A172 (cell line): ENCODE measurements around the gene SLC44A4. TPM values are rescaled to one million over a fixed set of nuclear protein-coding genes. Genes with fewer than 3 reads are reported as not detected.

Source experiments
- DNase-seq: peaks from one replicate; pipeline ENCODE4 v3.0.0-alpha.2; 2015; ENCODE audit warnings: low spot score
- total RNA-seq: library from RNA; depleted of rRNA; stranded (reverse); fragments of >200 nt; shearing (Covaris generic); gene quantifications from 2 replicates; pipeline ENCODE4 v1.2.3, GENCODE V29; 2014

SLC44A4 gene
- total RNA-seq, 1 experiment from 2014 or later, result not detected

DNA sequence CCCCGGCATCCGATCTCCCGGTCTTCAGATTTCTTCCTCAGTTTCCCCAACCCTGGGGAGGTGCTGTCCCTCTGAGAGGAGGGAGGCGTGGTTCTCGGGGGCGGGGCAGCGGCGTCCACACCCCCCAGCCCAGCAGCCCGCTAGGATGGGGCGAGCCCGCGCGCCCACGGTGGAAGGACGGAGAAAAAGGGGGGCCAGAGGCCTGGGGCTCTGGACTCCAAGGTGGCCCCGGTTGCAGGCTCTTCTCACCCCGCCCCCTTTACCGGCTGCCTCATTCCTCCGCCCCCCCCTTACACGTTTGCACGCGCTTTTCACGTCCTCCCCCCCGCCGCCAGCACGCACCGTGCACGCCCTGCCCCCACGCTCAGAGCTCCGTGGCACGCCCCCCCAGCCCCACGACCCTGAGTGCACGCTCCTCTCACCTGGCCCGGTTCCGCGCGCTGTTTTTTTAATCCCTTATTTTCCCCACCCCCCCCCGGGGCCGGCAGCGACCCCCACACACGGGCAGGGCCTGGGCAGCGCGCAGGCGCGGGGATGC lies 22.7 kb upstream of the SLC44A4 start:
- peak; percentile 22 for DNase-seq

DNA sequence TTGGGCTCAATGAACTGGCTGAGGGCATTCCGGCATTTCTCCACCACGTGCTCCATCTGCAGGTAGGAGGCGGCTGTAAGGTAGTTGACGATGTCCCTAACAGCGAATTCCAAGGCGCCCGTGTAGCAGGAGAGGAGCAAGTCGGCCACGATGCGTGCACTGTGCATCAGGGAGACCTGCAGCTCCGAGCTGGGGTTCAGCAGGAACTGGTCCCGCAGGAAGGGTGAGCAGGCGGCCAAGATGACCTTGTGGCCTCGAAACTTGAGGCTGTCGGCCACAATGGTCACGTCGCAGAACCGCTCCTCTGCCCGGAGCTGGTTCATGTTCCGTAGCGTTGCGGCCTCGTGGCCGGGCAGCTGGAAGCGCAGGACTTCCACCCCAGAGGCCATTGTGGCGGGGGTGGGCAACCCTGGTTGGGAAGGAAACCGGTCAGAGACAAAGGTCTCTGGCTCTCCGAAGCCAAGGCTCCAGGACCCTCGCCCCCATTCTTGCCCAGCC lies 22.2 kb upstream of the SLC44A4 start:
- DNase-seq, result no peak

DNA sequence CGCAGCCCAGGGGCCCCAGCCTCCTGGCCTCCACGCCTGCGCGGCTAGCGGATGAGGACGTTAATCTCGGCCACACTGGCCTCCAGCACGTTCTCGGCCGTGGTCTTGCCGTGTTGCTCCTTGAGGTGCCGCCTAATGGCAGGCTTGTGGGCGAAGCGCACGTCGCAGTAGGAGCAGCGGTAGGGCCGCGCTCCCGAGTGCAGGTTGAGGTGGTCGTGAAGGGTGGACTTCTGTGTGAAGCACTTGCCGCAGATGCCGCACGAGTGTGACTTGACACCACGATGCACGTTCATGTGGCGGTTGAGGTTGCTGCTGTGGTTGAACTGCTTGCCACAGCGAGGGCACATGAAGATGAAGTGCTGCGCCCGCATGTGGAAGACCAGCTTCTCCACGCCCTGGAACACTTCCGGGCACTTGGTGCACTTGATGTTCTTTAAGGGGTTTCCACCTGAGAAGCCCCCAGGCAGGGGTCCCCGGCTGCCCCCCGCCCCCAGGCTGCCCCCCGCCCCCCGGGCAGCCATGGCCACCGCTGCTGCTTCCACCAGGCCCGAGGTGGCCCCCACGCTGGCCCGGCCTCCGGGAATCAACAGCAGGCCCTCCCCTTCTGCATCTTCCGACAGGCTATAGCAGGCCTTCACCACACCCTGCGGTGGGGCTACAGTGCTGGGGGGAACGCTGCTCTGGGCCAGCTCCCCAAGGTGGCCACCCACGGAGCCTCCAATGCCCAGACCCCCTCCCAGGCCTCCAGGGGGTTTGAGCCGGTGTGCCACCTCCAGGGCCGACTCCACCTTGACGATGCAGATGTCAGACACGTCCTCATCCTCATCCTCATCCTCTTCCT lies 21.3 kb upstream of the SLC44A4 start:
- no peak for DNase-seq

DNA sequence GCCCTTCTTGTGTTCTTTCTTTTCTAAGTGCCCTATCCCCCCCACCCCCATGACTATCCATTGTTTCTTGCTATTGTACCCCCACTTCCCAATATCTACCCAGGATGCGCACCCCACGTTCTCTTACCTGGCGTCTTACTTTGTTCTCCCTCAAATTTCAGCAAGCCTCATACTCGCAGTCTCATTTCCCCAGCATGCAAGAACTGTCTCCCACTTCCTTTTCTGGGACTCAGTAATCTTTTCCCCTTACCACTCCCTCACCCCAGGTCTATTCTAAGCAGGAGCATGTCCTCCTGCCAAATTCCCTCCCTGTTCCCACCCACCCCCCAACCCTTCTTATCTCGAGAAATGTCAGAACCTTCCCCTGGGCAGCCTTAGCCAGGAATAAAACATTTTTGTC lies 20.4 kb upstream of the SLC44A4 start:
- no peak for DNase-seq

DNA sequence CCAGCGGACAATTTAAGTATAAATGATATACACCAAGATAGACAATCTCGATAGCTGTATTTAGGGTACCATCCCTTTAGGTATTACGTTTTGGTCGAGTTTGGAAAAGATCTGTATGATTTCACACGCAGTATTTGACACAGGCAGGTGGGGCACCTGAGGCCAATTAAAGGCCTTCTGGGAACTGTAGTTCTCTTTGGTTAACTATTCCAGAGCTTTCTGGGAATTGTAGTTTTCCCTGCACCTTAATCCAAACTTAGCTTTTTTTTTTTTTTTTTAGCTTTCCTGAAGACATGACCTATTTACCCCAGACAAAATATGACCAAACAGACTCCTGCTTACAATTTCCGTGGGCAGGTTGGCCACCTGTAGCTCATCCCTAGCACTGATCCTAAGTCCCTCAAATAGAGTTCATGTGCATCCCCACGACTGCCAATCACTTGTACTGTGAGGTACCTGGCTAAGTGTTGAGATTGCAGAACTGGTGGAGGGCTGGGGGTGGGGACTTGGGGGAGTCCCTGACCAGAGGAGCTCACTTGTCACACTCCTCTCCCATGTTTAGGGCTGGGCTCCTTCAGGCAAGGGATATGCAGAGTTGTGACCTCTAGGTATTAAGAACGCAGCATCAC lies 19.7 kb upstream of the SLC44A4 start:
- DNase-seq, result peak; percentile 33

DNA sequence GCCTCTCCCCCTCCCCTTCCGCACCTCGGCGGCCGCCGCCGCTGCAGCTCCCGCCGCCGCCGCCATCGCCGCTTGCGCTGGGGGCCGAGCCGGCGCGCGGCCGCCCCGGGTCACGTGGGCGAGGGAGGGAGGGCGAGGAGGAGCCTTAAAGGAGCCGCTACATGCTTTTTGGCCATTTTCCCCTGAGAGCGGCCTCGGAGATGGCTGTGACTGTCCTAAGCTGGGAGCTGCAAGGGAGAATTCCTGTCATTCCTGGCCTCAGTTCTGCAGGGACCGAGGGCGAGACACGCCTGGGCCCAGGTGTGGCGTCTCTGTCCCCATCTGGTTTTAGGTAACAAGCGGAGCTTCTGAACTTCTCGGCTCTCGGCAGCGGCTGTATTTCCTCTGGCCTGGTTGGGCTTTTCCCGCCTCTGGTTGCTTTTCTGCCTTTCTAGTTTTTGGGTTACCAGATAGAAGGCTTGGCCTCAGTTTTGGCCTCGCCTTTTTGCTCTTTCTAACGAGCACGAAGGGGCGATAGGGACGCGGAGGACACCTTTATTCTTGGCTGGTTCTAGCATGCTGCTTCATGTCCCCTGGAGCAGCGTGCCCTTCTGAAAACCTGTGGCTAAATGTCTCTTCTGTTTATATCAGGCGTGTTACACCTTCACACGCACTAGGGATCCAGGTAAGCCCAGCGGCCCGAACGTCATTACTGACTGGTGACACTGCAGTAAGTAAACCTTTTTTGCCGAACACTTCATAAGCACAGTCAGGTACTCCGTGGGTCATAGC lies 19.0 kb upstream of the SLC44A4 start, which contains the start of gene EHMT2:
Gene EHMT2 (minus strand): TSS at position 87 of the 771 bp plus-strand sequence. CDS start 21 bp downstream, at position 66.
- DNase-seq, result peak; percentile 68

DNA sequence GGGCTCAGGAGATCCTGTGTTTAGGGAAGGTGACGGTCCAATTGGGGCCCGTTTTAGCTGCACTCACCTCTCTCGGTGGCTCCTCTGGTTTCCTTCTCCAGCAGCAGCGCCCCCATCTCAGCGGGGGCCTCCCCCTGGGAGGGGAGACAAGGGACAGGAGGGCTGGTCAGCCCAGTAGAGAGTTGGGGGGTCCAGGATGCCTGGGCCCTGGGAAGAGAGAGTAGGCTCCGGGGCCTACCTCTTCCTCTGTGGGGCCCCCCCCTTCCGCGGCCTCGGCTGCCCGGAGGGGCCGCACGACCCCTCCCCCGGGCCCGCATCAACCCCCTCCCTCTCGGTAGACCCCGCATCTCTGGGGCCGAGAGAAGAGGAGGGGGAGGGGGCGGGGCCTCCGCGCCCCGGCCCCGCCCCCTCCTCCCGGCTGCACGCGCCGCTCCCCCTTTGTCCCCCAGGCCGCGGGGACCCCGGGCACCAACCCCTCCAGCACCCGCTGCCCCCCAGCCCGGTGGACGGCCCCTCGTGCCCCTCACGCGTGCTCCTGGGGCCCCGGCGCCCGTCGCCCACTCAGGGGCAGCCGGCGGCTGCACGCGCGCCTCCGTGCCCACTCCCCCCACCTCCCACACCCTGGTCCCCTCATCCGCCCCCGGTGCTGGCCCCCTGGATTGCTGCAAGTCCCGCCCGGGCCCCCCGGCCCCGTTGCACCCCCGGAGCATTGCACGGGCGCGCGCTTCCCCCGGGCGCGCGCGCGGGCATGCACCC lies 18.2 kb upstream of the SLC44A4 start:
- DNase-seq, result no peak

DNA sequence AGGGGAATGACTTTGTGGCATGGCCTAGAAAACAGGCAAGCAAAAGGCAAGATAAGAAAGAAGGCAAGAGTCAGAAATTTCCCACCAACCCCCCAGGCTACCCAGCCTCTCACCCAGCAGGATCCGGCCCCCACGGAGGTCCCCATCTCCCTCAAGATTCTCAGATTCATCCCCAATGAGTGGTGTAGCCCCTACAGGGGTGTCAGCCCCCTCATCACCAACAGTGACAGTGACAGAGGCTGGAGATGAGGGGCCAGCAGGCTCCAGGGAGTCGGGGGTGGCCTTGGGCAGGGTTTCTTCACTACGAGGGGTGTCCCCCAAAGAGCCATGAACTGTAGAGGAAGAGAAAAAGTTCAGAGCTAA lies 17.7 kb upstream of the SLC44A4 start:
- DNase-seq, result no peak

DNA sequence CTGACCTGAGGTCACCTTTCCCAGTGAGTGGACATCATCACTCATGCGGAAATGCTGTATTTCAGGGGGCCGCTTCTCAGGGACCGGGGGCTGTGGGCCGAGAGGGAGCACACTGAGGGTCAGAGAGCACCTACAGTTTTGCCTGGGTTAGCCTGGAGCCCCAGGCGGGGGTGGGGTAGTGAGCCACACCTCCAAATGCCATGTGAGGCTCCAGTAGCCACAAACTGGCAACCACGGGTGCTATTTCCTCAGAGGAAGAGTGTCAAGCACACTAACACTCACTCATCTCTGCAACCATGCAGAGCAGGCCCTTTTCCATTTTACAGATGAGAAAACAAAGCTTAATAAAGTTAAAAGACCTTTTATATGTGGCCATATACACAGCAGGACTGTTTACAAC lies 14.0 kb upstream of the SLC44A4 start:
- no peak for DNase-seq

DNA sequence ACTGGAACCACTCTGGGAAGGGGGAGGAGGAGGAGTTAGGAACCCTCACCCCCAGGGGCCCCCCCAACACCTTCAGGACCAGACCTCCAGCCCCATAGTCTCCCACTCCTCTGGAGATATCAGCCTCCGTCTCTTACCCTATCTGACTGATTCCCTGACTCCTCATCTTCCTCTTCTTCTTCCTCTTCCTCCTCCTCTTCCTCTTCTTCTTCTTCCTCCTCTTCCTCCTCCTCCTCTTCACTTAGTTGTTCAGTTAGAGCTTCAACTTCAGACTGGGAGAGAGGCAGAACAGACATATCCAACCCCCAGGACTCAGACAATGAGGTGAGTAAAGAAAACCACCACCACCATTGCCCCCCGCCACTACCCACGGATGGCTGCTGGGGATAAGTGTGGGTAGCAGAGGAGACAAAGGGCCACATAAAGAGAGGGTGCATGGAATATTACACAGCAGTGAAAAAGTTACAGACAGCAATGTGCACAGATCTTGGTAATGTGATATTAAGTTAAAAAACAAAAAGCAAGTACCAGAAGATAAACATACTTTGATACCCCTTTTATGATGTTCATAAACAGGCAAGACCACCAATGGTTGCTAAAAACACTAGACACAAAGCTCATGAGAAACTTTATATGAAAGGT lies 10.7 kb upstream of the SLC44A4 start:
- DNase-seq, result no peak

DNA sequence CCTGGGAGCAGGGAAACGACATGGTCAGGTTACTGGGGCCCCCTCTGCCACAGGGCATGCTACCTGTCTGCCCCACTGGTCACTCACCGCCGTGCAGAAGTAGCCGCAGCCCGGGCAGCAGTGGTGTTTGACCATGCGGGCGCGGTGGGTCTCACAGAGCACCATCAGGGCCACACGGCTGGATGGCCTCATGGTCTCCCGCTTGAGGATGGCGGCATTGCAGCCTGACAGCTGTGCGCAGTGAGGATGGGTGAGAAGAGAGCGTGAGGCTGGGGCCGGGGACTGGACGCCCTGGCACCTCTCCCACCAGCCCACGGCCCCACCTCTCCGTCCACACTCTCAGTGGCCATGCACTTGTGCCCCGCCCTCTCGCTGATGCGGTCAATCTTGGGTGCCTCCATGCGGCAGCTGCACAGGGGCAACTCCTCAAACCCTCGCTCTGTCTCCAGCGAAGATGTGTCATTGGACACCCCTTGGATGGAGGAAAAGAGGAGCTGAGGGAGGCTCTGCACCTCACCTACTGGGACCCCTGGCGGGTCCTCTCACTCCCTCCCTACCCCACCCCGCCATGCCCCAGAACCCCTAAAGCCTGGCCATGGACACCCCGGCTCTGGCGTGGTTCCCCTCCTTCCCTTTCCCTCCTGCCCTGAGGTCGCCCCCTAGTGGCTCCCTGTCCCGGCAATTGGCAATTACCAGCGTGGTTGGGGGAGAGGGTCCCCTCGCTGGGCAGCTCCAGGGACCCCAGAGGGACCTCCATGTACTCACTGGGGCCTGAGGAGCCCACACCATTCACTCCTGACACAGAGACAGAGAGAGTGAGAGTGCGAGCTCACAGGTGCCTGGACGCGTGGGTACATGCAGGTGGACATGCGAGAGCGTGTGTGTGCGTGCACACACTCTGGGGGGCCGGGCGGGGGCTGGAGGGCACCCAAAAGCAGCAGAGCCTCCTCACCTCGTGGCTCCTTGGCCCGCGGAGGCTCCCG lies 9.8 kb upstream of the SLC44A4 start:
- DNase-seq, result no peak

DNA sequence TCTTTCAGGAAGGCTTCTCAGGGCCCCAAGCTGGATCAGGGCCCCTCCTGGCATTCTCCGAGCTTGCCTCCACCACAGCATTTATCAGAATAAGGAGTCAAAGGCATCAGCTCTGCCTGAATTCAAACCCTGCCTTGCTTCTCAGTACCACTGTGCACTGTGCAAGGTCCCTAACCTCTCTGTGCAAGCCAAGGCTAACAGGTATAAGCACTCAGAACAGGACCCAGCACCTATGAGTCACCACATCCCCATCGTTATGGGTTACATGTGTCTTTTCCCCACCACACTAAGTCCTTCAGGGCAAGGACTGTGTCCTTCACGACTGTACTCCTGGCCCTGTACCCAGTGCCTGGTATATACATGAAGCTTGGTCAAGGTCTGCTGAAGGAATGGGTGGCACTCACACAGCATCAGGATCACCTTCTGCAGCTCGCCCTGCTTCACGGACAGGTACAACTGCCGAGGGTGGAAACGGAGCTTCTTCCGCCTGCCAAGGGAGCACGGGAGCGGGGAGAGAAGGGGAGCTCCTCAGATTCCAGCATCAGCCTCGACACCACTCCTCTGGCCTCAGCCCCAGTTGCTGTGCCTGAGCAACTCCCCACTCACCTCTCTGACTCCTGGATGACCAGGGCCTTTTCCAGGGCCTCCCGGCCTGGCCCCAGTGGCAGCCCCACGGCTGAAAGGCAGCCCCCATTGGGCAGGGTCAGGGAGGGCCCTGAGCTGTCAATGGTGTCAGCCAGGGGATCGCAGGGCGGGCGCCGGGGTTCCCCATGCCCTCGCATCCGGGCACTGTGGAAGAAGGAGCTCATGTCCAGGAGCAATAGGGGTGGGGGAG lies 8.6 kb upstream of the SLC44A4 start:
- no peak for DNase-seq

DNA sequence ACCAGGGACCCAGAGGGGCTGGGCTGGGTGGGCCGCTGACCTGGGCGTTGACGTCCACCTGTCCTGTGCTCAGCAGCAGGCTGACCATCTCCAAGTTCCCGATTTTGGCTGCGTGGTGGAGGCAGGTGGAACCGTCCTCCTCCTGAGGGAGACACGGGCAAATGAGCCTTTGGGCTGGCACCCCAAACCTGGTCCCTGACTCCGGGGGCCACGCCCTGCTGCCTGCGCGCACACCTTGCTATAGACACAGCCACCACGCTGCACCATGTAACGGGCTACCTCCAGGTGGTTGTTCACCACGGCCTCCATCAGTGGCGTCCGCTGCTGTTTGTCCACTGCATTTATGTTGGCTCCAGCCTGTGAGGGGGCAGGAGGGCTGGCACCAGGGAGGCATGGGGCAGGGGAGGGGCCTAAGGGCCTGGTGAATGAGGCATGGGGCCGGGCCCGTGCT lies 7.8 kb upstream of the SLC44A4 start:
- DNase-seq, result no peak

DNA sequence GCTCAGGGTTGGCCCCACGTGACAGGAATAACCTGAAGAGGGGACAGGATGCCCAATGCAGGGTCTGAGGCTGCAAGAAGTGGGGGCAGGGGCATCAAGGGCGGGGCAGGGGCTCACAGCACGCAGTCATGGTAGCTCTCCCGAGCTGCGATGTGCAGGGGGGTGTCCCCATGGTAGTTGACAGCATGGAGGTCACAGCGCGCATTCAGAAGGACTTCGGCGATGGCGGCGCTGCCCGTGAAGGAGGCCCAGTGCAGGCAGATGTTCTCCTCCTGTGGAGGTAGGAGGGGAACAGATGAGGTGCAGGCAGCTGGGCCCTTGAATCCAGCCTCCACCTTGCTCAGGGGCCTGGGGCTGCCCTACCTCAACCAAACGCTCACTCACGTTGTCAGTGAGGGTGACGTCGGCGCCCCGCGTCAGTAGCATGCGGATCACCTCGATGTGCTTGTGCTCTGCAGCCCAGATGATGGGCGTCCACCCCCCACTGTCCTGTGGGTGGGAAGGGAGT lies 5.8 kb upstream of the SLC44A4 start:
- DNase-seq, result no peak

DNA sequence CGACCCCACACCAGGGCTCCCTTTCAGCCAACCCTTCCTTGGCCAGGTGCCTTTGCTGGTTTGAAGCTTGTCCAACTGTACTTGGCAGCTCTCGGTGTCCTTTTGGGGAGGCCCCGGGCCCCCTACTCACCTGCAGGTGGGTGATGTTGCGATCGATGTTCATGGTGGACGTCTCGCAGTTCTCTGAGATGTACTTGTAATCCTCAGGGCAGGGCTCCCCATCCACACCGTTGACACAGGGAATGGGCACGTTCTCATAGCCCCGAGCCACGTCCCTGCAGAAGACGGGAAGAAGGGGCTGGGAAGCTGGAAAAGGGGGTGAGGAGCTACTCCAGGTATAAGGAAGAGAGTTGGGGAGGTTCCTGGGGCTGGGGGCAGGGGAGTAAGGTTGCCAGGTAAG lies 4.9 kb upstream of the SLC44A4 start:
- DNase-seq, result no peak

DNA sequence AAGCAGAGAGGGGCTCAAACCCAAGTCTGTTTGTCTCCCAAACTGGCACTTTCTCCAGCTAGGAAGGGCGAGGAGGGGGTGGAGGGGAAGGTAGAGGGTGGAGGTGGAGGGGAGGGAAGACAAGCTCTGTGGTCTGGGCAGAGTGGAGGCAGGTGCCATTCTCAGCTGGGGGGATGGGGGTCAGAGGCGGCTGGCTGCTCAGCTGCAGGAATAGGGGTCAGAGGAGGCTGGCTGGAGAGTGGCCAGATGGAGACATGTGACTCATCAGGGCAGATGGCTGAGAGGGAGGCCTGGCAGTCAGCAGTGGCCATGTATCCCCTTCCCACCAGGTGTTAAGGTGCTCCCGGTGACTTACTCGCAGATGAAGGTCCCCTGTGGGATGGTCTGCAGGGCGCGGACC lies 3.5 kb upstream of the SLC44A4 start:
- peak; percentile 59 for DNase-seq

DNA sequence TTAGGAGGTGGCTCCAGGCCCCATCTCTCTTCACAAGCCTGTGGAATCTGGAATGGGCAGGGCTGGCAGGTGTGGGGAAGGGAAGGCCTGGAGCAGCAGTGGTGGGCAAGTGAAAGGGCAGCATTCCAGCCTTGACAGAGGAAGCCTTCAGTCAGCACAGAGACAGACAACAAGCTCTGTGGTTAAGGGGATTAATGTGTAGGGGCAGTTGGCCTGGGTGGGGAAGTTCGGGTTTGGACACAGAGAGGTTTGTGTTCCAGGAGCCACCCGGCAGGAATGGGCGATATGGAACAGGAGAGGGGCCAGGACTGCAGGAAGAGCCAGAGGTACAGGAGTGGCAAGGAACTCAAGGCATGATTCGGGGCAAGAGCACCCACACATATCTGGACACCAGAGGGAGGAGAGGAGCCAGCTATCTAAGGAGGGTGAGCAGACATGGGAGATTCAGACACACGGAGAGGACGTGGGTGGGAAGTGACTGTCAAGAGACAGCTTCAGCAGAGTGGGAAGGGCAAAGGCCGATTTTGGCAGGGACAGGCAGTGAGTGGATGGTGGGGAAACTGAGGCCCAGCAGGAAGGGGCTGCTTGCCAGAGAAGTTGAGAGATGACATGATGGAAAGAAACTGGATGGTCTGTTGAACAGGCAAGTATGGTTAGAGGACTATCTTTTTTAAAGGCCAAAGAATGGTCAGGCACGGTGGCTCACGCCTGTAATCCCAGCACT lies 2.5 kb upstream of the SLC44A4 start:
- DNase-seq, result no peak

DNA sequence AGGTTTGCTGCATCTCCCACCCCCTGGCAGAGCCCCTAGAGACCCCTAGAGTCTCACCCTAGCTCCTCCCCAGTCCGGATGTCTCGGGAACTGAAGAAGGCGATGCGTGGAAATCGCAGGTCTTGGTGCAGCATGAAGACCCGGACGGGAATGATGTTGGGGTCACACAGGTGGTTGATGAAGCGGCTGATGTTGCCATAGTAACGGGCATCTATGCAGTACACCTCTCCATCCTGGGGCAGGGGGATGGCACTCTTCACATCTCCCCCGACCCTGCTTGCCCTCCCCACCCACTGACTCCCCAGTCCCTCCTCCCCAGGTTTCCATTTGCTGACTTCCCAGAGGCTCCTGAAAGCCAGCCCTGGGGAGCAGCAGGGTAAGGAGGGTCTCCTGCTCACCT lies 1.8 kb upstream of the SLC44A4 start:
- DNase-seq, result no peak
